ENCODE measurements around the gene KTI12. TPM values are rescaled to one million over a fixed set of nuclear protein-coding genes. Genes with fewer than 3 reads are reported as not detected.
A peak's percentile ranks its signal among the peaks of the same experiment; 100 is the strongest.

Gene KTI12
- total RNA-seq: 1 to 10 TPM; 6.0 to 7.7 TPM
- 1 to 10 TPM; 4.1 to 5.5 TPM for polyA plus RNA-seq

- Histone ChIP-seq H3K4me3 (ENCODE audit: low read depth in 1 of 3, low read length in 3 of 3) (peak within 1 kb of the TSS; percentile 82 to 99 (median 97)), H3K27me3 (ENCODE audit: control insufficient read depth in 4 of 4, insufficient read depth in 4 of 4, low read length in 3 of 4) (no peaks in the 10 kb centered on the region), H3K9me3 (ENCODE audit: control insufficient read depth in 4 of 4, low read length in 3 of 4) (no peaks in the 10 kb centered on the region), H3K9ac (ENCODE audit: low read depth in 1 of 2, low read length in 2 of 2) (peak within 1 kb of the TSS; percentile 26 to 82), H3K36me3 (ENCODE audit: control insufficient read depth in 4 of 4, insufficient read depth in 3 of 4, low read depth in 1 of 4, low read length in 3 of 4) (peaks cover 0 to 5% (median 1%) of the 10 kb centered on the region in 4 donors), H3K4me1 (ENCODE audit: control insufficient read depth in 4 of 4, insufficient read depth in 4 of 4, low read length in 3 of 4) (peaks cover 8 to 41% (median 33%) of the 10 kb centered on the region in 4 donors), H3K27ac (ENCODE audit: low read depth in 1 of 2, low read length in 2 of 2) (peak within 1 kb of the TSS; percentile 90 to 92)
- DNase-seq (ENCODE audit: low spot score): peak; percentile 80
- 3% methylated on average over 78 of the region's 78 CpGs for WGBS
- TF ChIP-seq CTCF (IDR thresholded peaks at IDR 0.05; ENCODE audit: low read depth, low read length, missing input control): no peak
- peak; percentile 22 for TF ChIP-seq NR2F2 (IDR thresholded peaks at IDR 0.05)
- no peak for TF ChIP-seq HNF4G (IDR thresholded peaks at IDR 0.05)
- no peak for TF ChIP-seq REST (IDR thresholded peaks at IDR 0.05)
- peak; percentile 30 to 80 for TF ChIP-seq EGR1 (IDR thresholded peaks at IDR 0.05; ENCODE audit: low read depth in 2 of 2)
- TF ChIP-seq TAF1 (conservative IDR thresholded peaks at IDR 0.05): no peak
- peak; percentile 95 for TF ChIP-seq YY1 (IDR thresholded peaks at IDR 0.05)
- peak; percentile 10 for TF ChIP-seq SP1 (IDR thresholded peaks at IDR 0.05)
- peak; percentile 82 to 94 for TF ChIP-seq GABPA (IDR thresholded peaks at IDR 0.05 in 1 of 2, conservative IDR thresholded peaks at IDR 0.05 in 1 of 2)
- no peak for TF ChIP-seq RAD21 (IDR thresholded peaks at IDR 0.05)
- peak; percentile 47 for TF ChIP-seq MAX (IDR thresholded peaks at IDR 0.05)
- no peak for TF ChIP-seq ATF3 (IDR thresholded peaks at IDR 0.05)
Observed at GRCh38 chr1:52033190-52034049, at the start of gene KTI12. Gene KTI12, minus strand, starts transcription at chr1:52033810. Its CDS starts 49 bp downstream, at chr1:52033761.

GRCh38 chr1:52080014-52080415, 46.4 kb upstream of the KTI12 start:
- Histone ChIP-seq H3K9ac (ENCODE audit: low read depth in 1 of 2, low read length in 2 of 2) (no peak overlapping the region), H3K27me3 (ENCODE audit: control insufficient read depth in 4 of 4, insufficient read depth in 4 of 4, low read length in 3 of 4) (no peaks in the 10 kb centered on the region), H3K27ac (ENCODE audit: low read depth in 1 of 2, low read length in 2 of 2) (no peak overlapping the region), H3K9me3 (ENCODE audit: control insufficient read depth in 4 of 4, low read length in 3 of 4) (no peaks in the 10 kb centered on the region), H3K4me1 (ENCODE audit: control insufficient read depth in 4 of 4, insufficient read depth in 4 of 4, low read length in 3 of 4) (no peaks in the 10 kb centered on the region), H3K36me3 (ENCODE audit: control insufficient read depth in 4 of 4, insufficient read depth in 3 of 4, low read depth in 1 of 4, low read length in 3 of 4) (peaks cover 0 to 12% (median 3%) of the 10 kb centered on the region in 4 donors), H3K4me3 (ENCODE audit: low read depth in 1 of 3, low read length in 3 of 3) (no peak overlapping the region)
- DNase-seq (ENCODE audit: low spot score): no peak
- 47% methylated on average over 3 of the region's 3 CpGs for WGBS
- no peak for TF ChIP-seq ATF3 (IDR thresholded peaks at IDR 0.05)
- TF ChIP-seq MAX (IDR thresholded peaks at IDR 0.05): no peak
- TF ChIP-seq JUND (IDR thresholded peaks at IDR 0.05): no peak
- TF ChIP-seq FOXA1 (IDR thresholded peaks at IDR 0.05): no peak
- no peak for TF ChIP-seq YY1 (IDR thresholded peaks at IDR 0.05)
- no peak for TF ChIP-seq NR2F2 (IDR thresholded peaks at IDR 0.05)
- no peak for TF ChIP-seq FOXA2 (IDR thresholded peaks at IDR 0.05)
- peak; percentile 40 for TF ChIP-seq HNF4G (IDR thresholded peaks at IDR 0.05)
- no peak for TF ChIP-seq CTCF (IDR thresholded peaks at IDR 0.05; ENCODE audit: low read depth, low read length, missing input control)
- no peak for TF ChIP-seq EGR1 (IDR thresholded peaks at IDR 0.05; ENCODE audit: low read depth in 2 of 2)
- TF ChIP-seq TAF1 (conservative IDR thresholded peaks at IDR 0.05): no peak
- TF ChIP-seq REST (IDR thresholded peaks at IDR 0.05): no peak
- peak; percentile 8 to 21 for TF ChIP-seq RXRA (IDR thresholded peaks at IDR 0.05)
- TF ChIP-seq HNF4A (conservative IDR thresholded peaks at IDR 0.05): peak; percentile 63 to 72

All from liver (tissue), 9 donors.